Measurements from ENCODE around the gene TBC1D25.

GRCh38 chrX:48604701-48605100, 65.2 kb downstream of the TBC1D25 start:
- no peak for TF ChIP-seq CEBPB (IDR thresholded peaks at IDR 0.05)
- TF ChIP-seq NFIC (IDR thresholded peaks at IDR 0.05): no peak
- TF ChIP-seq EP300 (IDR thresholded peaks at IDR 0.05; ENCODE audit: borderline replicate concordance): no peak
- no peak for TF ChIP-seq REST (IDR thresholded peaks at IDR 0.05; ENCODE audit: low read depth)
- TF ChIP-seq CREB1 (IDR thresholded peaks at IDR 0.05; ENCODE audit: low read depth): no peak
- TF ChIP-seq EGR1 (IDR thresholded peaks at IDR 0.05): no peak
- no peak for TF ChIP-seq TAF1 (IDR thresholded peaks at IDR 0.05; ENCODE audit: low read depth)
- no peak for TF ChIP-seq MAX (IDR thresholded peaks at IDR 0.05)
